HG02885 (cell line): ENCODE measurements around the gene KRT10.

ENCODE experiments used
- ATAC-seq: cut with Tn5 transposase; IDR thresholded peaks from one replicate; pipeline ENCODE4 v1.9.1; 2021; ENCODE audit warnings: mild to moderate bottlenecking; ENCODE audit not compliant: unreplicated experiment, poor library complexity

Gene KRT10

DNA sequence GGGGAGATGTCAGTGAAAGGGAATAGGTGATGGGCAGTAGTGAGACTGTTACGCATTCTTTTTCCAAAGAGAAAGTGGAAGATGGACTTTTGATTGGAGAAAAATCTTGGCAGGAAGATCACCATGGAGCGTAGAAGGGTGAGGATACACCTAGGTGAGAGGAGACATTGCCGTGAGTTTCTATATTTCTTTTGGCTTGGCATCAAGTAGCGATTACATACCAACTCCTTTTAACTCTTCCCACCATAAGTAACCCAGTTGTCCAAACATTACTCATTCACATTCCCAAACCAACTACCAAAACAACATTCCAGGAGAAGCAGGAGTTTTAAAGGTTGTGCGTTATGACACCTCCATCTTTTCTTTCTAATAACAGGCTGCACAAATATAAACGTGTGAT lies 11.9 kb downstream of the KRT10 start:
- ATAC-seq = no peak

DNA sequence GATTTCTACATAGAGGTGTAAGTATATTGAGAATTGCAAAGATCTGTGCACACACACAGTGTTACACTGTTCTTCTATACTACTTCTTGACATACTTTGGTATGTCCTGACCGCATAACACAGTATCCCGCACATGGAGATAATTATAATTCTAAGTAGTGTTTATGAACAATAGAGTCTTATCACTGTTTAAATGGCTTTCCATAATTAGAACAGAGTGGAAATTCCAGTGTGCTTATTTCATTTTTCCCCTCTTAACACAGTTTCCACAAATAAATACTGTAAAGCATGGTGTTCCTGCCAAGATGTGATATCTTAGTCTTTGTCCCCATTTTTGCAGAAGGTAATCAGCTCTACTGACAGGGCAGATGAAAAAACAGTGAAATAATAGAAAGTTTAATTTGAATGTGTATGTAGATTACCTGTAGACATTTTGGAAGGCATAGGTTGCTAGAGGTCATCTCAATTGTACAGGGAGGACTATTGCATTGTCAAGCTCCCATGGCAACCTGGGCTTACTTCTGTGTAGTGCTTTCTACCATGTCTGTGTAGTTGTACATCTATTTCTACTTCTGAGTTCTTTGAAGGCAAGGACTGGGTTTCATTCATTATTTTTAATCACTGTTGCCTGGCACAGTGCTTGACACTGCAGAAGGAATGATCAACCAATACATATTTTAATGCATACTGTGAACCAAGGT lies 12.5 kb downstream of the KRT10 start:
- no peak for ATAC-seq

DNA sequence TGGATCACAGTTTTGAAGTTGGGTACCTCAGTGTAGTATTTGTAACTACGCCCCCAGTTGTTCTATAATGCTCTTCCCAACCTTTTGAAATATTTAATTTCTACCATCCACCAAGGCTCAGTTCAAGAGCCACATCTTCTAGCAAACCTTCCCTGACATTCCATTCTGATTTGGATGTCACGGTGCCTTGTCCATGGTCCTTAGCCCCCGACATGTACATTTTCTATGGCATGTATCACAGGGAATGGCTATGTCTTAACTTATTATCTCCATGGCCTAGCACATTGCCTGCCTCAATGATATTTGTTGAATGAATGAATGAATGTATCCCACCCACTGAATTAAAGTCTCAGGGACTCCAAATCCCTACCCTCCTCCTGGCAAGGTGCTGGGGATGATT lies 16.3 kb downstream of the KRT10 start:
- ATAC-seq = no peak

DNA sequence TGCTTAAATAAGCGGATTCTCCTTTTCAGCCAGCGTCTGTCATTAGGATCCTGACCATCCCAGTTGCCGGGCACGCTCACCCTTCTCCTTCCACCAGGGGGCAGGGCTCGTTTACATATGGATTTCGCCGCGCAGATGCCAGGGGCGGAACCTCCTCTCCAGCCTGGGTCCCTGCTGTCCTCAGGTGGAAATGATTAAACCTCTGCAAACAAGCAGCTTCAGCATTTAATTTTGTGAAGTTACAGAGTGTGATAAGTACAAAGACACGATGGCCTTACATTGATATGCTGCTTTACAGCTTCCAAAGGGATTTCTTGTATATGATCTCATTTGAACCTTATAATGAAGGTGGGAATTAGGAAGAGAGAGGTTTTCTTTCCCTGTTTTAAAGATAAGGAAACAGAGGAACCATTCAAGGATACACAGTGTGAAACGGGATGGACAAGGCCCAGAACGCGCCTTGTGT lies 18.8 kb downstream of the KRT10 start:
- ATAC-seq = no peak

DNA sequence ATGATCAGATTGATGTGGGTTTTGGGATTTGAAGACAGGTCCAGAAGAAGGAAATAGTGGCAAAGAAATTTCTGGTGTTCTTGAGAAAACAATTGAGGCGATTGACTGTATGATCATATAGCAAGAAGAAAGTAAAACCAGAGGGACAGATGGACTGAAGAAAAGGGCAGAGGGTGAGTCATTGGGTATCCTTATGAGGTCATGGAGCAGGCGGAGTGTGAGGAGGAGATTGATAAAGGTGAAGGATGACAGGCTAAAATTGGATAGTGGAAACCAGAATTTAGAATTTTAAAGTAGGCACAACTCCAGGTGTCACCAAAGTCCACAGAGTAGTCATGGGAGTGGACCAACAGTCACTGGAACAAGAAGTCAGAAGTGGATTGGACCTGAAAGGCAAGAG lies 21.3 kb downstream of the KRT10 start:
- no peak for ATAC-seq

DNA sequence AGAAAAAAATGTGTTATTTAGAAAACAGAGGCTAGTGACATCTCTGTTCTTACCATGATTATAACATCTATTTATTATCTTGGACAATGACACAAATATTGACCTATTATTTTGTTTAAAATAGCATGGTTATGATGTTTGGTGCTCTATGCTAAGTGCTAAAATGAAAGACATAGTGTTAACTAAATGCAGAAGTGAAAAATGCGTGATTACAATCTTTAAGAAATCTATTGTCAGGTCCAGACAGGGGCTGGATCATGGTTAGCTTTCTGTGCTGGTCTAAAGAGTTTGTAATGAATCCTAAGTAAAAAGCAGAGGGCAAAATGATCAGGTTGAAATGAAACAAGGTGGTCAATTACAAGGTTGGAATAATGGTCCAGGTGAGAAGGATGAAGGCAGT lies 22.0 kb downstream of the KRT10 start:
- ATAC-seq = no peak

DNA sequence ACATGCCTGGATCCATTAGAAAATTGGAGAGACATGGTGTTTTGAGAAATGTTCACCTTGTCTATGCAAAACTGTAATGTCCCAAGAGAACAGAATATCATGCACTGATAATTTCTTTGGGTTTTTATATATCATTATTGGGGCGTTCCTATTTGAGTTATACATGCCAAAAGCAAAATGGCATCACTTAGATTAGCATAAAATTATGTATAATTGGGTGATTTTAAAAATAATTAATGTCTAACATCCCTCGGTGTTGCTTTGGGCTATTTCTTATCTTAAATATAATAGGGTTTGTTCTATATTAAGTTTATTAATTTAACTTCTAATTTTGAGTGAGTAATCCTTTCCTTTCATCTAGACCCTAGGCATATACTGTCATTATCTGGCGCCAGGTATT lies 22.6 kb downstream of the KRT10 start, which contains the start of gene KRT28:
KRT28 (minus strand) TSS at position 101 of the 400 bp plus-strand sequence; CDS start at position 35, 66 bp downstream.
- ATAC-seq = no peak

DNA sequence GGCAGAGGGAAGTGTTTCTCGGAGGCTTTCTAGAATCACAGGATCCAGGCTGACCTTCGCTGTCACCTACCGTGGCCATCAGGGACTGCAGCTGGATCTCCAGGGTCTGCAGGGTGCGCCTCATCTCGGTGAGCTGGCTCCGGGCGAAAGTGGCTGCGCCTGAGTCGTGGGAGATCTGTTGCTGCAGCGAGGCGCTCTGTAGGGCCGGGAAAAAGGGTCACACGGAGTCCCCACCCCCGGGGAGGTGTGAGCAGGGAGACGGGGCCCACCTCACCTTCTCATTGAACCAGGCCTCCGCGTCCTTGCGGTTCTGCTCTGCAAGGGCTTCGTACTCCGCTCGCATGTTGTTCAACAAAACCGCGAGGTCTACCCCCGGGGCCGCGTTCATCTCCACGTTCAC lies 25.6 kb downstream of the KRT10 start:
- ATAC-seq = no peak

DNA sequence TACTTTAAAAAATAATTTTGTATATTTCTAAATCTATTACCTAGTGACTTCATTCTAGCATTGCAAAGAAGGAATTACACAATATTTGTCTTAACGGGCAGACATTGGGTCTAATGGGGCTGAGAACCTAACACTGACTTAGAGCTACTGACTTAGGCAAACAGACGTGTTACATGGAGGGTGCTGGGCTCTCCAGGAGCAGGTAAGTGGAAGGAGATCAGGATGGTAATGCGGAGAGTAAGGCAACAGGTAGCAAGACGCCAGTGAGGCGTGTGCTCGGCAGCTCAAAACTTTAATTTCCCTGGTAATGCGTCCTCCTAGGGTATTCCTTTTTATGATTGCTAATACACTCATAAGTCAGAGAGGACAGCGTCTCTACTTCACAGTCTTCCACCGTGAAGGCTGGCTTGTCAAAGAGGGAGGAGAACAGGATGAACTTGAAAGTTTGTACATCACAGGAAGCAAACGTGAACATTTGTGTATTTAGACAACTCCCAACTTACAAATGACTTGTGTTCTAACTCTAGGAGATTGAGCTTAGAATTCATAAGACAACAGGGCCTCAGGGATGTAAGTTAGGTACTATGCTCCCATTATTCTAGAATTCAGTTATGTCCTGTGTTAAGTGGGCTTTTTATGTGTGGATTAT lies 27.3 kb downstream of the KRT10 start:
- no peak for ATAC-seq

DNA sequence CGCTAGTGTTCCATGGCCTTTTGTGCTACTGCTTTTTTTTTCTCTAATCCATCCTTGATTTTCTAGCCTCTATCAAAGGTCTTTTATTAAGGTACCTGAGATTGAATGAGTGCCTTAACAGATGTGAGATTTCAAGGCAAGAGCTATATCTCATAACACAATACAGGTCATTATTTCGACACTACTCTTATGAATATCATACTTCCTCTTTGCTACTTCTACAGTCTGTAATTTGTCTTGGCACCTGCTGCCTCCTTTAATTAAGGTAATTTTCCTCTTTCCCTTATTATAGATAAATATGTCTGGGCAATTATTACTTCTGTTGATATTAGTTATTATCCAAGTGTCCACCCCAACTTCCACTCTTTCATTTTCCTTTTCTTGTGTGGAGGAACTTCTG lies 27.9 kb downstream of the KRT10 start:
- no peak for ATAC-seq

DNA sequence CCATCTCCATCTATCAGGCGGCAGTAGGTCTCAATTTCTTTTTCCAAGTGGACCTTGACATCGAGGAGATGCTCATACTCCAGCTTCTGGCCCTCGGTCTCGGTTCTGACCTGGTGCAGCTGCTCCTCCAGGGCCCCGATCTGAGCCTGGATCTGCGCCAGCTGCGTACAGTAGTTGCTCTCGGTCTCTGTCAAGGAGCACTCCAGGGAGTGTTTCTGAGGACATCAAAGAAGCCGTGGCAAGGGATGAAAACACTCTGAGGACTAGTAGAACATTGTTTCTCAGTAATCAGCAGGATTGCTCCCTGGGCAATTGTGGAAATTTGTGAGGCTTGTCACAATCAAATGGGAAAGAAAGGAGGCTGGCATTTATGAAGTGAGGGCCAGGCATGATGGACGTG lies 28.6 kb downstream of the KRT10 start:
- no peak for ATAC-seq

DNA sequence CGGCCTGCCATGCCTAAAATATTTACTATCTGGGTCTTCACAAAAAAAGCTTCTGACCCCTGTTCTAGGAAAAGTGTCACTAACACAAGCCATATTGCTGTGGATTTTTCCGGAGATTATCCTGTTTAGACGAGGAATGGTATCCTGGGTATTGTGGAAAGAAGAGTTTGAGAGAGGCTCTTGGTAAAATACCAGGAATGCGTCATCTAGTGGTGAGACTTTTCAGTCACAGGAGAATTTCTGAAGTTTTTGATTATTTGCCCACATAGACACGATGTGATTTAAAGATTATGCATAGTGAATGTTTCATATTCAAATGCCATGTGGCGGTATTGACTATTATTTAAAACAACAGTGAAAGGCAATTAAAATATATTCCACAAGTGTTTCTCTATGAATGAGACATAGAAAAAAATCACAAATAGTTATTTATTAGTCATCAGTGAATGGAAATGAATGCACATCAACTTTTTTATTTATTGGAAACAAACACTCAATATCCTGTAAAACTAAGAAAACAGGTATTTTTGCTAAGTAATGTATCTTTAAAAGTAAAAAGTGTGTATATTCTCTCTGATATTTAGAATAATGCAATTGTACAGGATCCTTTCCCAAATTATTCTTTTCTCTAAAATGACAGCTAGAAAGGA lies 30.5 kb downstream of the KRT10 start:
- ATAC-seq = no peak

DNA sequence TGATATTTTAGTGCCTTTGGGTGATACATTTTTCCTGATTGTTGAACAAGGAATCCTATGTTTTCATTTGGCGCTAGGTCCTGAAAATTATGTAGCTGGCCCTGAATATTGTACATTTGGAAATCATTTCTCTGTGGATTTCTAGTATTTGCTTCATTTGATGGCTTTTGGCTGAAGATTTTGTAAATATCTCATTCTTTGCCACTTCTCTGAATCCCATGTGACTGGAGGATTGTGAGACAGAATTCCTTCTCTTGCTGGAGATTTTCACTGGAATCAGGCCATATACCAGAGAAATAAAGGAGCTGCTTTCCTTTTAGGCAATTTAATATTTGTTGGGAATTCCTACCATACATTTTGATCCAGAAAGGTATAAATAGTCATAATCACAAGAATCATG lies 31.3 kb downstream of the KRT10 start:
- ATAC-seq = no peak

DNA sequence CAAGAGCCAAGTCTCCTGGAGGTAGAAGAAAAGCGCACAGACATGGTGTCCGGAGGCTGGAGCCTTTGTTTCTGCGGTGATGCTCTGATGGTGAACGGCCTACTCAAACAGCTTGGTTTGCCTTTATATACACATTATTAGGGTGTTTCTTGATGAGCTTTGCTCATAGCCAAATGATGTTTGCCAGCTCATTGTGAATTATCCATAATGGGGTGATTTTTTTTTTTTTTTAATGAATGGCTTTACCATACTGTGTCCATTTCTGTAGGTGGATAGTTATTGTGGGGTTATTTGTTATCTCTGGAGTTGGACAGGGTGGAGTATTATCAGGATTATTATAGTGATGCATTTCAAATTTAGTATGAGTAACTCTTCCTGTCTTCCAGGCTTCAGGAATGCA lies 40.0 kb downstream of the KRT10 start, which contains the start of gene KRT27:
KRT27 (minus strand) TSS at position 101 of the 400 bp plus-strand sequence; CDS start at position 44, 57 bp downstream.
- ATAC-seq = no peak

DNA sequence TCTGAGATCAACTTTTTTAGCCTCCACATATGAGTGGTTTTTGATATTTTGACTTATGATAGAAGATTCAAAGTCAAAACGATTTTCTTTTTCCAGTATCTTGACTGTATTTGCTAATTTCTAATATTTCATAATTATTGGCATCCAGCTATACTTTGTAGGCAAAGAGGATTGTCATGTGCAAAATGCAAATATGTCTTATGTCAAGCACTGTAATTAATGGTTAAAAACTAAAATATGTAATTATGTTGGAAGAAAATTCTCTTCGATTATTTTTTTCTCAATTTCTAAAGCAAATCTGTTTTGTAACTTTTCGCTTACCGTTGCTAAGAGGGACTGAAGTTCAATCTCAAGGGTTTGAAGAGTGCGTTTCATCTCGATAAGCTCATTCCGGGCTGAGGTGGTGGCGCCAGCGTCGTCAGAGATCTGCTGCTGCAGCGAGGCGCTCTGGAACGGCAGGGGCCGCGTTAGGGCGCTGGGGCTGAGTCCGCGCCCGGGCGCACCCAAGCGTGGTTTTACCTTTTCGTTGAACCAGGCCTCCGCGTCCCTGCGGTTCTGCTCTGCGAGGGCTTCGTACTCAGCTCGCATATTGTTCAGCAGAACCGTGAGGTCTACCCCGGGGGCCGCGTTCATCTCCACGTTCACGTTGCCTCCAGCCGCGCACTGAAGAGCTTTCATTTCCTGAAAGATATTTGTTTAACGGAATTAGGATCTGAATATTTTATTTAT lies 43.1 kb downstream of the KRT10 start:
- ATAC-seq = no peak

DNA sequence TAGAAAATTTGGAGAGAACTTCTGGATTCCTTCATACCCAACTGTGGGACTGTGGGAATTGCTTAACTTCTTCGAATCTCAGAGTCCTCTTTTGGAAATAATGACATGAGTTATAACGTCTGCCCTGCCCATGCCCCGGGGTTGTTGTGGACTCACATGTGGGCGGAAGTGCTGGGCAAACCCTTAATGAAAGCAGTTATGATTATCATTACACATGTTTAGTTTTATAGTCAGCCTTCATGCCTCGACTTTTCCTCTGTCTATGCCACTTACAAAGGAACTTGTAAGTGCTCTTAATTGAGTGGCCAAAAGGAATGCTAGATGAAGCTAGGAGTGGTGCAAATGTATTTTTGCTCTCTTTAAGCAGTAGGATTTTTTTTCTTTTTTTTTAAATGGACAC lies 44.0 kb downstream of the KRT10 start:
- no peak for ATAC-seq

DNA sequence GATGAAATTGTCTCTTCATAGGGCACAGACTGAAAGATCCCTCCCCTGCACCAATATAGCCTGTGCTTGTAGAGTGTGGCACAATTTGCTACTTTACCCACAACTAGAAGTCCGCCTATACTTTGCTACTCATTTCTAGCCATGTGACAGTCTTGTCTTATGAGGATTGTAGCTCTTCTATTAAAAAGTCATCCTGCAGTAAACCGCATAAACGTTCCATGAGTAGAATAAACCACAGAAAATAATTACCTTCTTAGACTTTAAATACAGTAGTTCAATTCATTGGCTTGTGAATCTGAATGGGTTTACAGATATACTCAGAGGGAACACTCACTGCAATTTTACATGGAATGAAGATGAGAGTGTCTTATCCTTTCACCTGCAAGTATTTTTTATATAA lies 44.4 kb downstream of the KRT10 start:
- ATAC-seq = no peak

DNA sequence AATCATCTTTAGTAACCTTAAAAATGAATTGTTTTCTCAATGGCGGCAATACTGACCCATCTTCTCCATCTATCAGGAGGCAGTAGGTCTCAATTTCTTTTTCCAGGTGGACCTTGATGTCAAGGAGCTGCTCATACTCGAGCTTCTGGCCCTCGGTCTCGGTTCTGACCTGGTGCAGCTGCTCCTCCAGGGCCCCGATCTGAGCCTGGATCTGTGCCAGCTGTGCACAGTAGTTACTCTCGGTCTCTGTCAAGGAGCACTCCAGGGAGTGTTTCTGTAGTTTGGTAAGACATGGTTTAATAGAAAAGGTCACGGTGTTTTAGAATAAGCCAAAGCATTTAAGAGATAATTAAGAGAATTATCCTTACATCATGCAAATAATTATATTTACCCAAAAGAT lies 45.0 kb downstream of the KRT10 start:
- ATAC-seq = no peak

DNA sequence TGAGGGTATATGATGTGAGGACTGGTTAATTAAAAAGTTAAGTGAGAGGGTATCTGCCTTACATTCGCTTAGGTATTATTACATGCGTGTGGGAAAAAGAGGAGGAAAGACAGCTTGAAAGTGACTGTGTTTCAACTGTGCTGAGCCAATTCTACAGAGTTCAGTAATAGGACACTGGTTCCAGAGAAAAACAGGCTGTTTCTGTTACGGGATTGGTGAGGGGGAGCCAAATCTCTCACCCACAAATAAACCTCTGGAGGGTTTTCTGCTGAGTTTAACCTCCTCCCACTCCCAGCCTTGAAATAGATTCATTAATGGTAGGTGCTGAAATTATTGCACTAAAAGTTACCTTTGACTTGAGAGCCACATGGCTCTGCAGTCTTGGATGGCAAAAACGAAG lies 46.5 kb downstream of the KRT10 start:
- ATAC-seq = no peak

DNA sequence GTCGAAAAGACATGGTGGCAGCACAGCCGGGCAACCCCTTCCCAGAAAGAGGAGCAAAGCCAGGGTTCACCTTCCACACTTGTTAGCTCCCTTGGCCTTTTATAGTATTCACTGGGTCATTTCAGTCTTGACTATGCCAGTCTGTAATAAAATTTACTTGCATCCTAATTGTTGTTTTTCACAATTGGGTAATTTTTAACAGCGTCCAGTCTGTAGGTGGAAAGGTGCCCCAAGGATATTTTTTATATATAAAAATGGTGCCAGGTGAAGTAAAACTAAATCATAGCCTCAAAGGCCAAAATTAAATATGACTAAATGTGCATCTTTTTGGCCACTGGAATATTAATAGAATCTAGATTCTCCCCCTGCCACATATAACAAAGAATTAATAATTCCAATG lies 50.3 kb downstream of the KRT10 start, which contains the start of gene KRT26:
KRT26 (minus strand) TSS at position 101 of the 400 bp plus-strand sequence; CDS start at position 13, 88 bp downstream.
- no peak for ATAC-seq
